RKO (cell line): ENCODE measurements around the gene RBM38.
A peak's percentile ranks its signal among the peaks of the same experiment; 100 is the strongest.

Experiments used
- DNase-seq: peaks from one replicate; pipeline ENCODE4 v3.0.0-alpha.2; 2016; ENCODE audit warnings: low spot score

RBM38 gene

GRCh38 chr20:57374931-57375651 lies 16.1 kb upstream of the RBM38 start:
- DNase-seq: no peak

GRCh38 chr20:57375652-57376230 lies 15.5 kb upstream of the RBM38 start:
- no peak for DNase-seq

- DNase-seq: no peak
Measured at GRCh38 chr20:57377350-57377749, 13.8 kb upstream of the RBM38 start.

- DNase-seq: no peak
Measured at GRCh38 chr20:57378107-57378506, 13.1 kb upstream of the RBM38 start.

DNA sequence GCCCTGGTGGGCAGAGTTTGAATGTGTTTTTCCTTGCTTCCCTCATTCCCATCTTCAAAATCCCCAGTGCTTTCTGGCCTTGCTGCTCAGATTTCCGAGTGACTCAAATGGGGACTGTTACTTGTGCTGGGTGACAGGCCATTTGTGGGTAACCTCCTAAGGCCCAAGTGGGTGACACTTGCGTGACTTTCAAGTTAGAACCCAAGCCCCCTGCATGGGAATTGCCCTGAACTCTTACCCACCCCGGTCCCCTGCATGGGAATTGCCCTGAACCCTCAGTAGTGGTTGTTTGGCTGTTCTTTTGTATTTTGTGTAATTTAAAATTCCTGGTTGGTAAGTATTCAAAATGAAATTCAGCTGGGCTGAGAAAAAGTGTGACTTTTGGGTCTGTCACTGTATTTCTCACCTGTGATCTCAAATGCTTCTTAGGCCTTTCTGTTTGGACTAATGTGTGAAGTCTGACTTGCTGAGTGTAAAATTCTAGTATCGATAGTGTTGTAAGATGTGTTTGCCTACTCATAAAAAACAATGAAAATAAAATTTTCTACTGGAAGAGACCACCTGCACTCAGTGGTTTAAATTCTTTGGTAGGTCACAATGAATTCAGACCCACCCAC lies 12.4 kb upstream of the RBM38 start:
- no peak for DNase-seq

DNA sequence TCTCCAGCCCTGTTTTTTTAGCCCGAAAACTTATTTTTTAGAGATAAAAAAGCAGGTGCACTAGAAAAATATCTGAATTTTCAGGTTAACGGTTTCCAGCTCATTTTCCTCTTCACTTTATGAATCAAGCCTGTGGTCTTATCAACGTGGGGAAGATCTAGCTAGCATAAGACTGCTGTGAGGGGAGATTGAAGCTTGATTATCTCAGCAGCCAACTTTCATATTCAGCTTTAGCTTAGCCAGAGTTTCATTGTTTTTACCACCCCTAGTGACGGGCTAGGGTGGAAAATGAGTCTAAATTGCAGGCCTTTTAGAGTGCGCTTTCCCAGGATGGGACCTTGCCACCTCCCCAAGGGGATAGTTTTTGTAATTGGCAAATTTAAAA lies 11.9 kb upstream of the RBM38 start:
- no peak for DNase-seq

GRCh38 chr20:57380081-57380750 lies 11.0 kb upstream of the RBM38 start:
- no peak for DNase-seq

- peak; percentile 82 for DNase-seq
Measured at GRCh38 chr20:57381596-57382503, 9.3 kb upstream of the RBM38 start.

- DNase-seq: no peak
Measured at GRCh38 chr20:57382516-57382915, 8.7 kb upstream of the RBM38 start.

GRCh38 chr20:57383447-57384347 lies 7.5 kb upstream of the RBM38 start:
- DNase-seq: no peak

DNA sequence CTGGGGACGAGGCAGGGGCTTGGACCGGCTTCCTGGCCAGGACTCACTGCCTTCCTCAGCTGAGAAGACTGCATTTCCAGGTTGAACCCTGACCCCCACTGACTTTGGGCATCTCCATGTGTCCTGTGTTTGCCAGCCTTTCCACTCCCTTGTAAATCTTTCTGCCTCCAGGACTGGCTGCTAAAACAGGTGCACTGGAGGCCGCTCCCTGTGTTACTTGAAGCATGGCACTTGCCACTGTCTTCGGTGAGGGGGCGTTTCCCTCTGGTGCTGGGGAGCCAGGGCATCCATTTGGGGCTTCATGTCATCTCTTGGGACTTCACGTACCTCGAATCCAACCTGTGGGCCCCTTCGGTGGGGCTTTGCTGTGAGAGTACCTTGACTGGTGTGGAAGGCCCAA lies 6.7 kb upstream of the RBM38 start:
- no peak for DNase-seq

- no peak for DNase-seq
Measured at GRCh38 chr20:57384953-57385761, 6.0 kb upstream of the RBM38 start.

- DNase-seq: no peak
Measured at GRCh38 chr20:57385940-57386339, 5.3 kb upstream of the RBM38 start.

GRCh38 chr20:57386762-57387161 lies 4.4 kb upstream of the RBM38 start:
- no peak for DNase-seq

- no peak for DNase-seq
Measured at GRCh38 chr20:57387463-57387862, 3.7 kb upstream of the RBM38 start.

GRCh38 chr20:57387945-57388371 lies 3.2 kb upstream of the RBM38 start:
- no peak for DNase-seq

DNA sequence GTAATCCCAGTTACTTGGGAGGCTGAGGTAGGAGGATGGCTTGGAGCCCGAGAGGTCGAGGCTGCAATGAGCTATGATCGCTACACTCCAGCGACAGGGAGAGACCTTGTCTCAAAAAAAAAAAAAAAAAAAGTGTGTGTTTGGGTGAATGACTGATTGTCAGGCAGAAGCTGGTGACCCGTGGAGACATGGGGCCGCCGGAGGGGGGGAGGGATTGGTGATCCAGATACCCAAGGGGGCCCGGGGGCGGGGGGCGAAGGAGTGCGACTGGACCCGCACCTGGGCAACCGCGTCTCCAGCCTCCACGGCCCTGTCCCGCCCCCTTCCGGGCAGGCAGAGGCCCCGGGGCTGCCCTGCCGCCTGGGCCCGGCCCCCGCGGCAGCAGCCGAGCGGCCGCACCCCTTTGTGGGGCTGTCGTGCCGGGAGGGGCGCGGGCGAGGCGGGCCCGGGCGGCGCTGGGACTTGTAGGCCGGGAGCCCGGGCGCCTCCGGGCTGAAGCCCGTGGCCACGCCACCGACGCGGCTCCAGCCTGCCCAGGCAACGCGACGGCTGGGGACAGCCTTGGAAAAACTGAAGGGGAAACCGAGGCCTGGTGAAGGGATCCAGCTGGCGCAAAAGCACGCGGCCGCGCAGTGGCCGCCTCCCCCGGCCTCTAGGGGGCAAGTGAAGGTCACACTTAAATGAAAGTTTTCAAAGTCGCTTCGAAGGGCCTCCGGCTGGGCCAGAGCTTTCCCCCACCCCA lies 2.1 kb upstream of the RBM38 start:
- DNase-seq: no peak

DNA sequence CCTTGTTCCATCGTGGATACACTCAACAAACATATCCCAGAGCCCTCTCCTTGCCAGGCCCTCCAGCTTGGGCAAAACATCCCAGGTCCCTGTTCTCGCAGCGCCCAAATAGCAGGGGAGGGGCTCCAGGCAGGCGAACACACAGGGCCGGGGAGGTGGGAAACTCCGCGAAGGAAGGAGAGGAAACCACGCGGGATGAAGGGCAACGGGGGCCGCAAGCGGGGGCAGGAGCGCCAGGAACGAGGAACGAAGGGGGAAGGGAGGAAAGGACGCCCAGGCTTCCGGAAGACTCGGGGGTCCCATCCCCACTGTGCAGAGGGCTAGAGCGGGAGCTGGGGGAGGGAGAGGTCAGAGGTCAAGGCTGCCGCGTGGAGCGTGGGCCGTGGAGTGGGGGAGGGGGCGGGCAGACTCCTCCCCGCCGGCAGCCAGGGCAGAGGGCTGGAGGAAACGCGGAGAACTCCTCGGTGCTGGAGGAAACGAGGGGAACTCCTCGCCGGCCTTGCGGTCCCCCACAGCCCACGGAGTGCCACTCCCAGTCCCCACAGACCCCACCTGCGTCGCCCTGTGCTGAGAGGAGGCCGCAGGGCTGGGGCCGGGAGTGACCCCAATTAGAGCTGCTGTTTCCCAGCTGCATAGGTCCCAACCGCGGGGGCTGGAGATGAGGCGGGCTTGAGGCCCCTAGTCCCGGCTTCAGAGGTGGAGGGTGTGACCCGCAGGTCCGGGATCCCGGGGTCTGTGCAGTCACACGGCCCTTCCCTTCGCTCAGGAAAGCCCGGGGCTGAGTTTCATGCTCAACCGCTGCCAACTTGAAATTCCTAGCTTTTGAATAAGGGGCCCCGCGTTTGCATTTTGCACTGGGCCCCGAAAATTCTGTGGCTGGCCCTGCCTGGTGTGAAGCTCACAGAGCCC lies 1.2 kb upstream of the RBM38 start:
- no peak for DNase-seq
